GM13976 (cell line): ENCODE data around the gene HBS1L.

Experiments
- DNase-seq: peaks from one replicate; pipeline ENCODE4 v3.0.0; 2012; ENCODE audit warnings: low spot score
- CTCF ChIP-seq: IDR thresholded peaks from 2 replicates; pipeline ENCODE4 v1.5.1; 2012; ENCODE audit warnings: borderline replicate concordance, mild to moderate bottlenecking; ENCODE audit not compliant: insufficient read depth; ENCODE audit errors: extremely low read depth, missing control alignments, control extremely low read depth
- in situ Hi-C: fragments of 300-500 bp; cut with MboI; formaldehyde crosslinking; loops from one replicate; pipeline ENCODE4 v1.12.0; 2022; ENCODE audit warnings: low sequenced_read_pairs, mixed read lengths, inconsistent platforms; ENCODE audit not compliant: unreplicated experiment

Gene HBS1L

GRCh38 chr6:134979142-134979541, 75.5 kb downstream of the HBS1L start:
- in situ Hi-C loops: no loop called here
- TF ChIP-seq CTCF: no peak
- DNase-seq: peak; percentile 13

- in situ Hi-C loops: no loop called here
- no peak for TF ChIP-seq CTCF
- DNase-seq: no peak
These were observed 80.3 kb downstream of the HBS1L start for GRCh38 chr6:134974370-134974769.

GRCh38 chr6:134967711-134968110, 86.9 kb downstream of the HBS1L start:
- no peak for TF ChIP-seq CTCF
- DNase-seq: no peak
- in situ Hi-C loops: no loop called here

- no peak for TF ChIP-seq CTCF
- in situ Hi-C loops: no loop called here
- DNase-seq: no peak
These were observed 90.0 kb downstream of the HBS1L start for GRCh38 chr6:134964451-134965203.

GRCh38 chr6:134962421-134962820, 92.2 kb downstream of the HBS1L start:
- no peak for DNase-seq
- in situ Hi-C loops: no loop called here
- no peak for TF ChIP-seq CTCF

GRCh38 chr6:134961366-134961765, 93.3 kb downstream of the HBS1L start:
- DNase-seq: no peak
- no peak for TF ChIP-seq CTCF
- in situ Hi-C loops: no loop called here
